ENCODE measurements around the gene CEPT1. TPM values are rescaled to one million over a fixed set of nuclear protein-coding genes. Genes with fewer than 3 reads are reported as not detected.

Gene CEPT1
- total and polyA plus RNA-seq, 2 of the 8 experiments (the other 6 are each of a cell fraction or from before 2014, with no cell fraction given) = 18.5 to 28.6 TPM

DNA sequence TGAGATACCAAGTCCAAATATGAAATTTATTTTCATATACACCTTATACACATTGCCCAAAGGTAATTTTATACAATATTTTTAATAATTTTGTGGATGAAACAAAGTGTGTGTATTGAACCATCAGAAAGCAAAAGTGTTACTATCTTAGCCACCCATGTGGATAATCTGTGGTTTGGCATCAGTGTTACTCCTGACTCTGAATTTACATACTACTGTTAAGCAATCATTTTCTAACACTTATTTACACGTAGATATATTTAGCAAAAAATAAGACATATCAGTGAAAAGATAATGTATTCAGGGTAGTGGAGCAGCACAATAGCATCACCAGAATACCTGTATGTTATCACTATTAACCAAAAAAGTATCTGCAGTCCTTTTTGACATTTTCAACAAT lies 36.7 kb downstream of the CEPT1 start:
- Histone ChIP-seq H2BK15ac (ENCODE audit: low read length) (no peak overlapping the region), H4K5ac (ENCODE audit: insufficient read length, low read depth, low read length) (no peak overlapping the region), H2BK5ac (ENCODE audit: low read depth, low read length) (no peak overlapping the region), H2AK5ac (ENCODE audit: low read depth, low read length) (no peak overlapping the region), H3K27ac (ENCODE audit: low read depth, low read length) (no peak overlapping the region), H2BK12ac (ENCODE audit: low read depth, low read length) (no peak overlapping the region), H3K79me2 (ENCODE audit: control insufficient read depth in 1 of 2, insufficient read depth in 2 of 2, low read length in 2 of 2) (no peaks in the 10 kb centered on the region), H3K14ac (ENCODE audit: insufficient read length) (no peak overlapping the region), H4K8ac (ENCODE audit: extremely low read depth, insufficient read depth, low read length) (no peak overlapping the region), H3K79me1 (ENCODE audit: low read depth, low read length) (no peaks in the 10 kb centered on the region), H3K4me3 (ENCODE audit: extremely low read depth in 1 of 4, insufficient read depth in 2 of 4, low read depth in 3 of 4, low read length in 4 of 4) (no peak overlapping the region), H3K23ac (ENCODE audit: insufficient read length) (no peak overlapping the region), H3K56ac (replicated peaks; ENCODE audit: insufficient read length, low read depth, low read length) (no peak overlapping the region), H3K4ac (replicated peaks; ENCODE audit: insufficient read length, low read depth, low read length) (no peak overlapping the region), H2BK120ac (replicated peaks; ENCODE audit: low read depth, low read length) (no peak overlapping the region), H4K91ac (replicated peaks; ENCODE audit: insufficient read length, low read length) (no peak overlapping the region), H3K27me3 (replicated peaks in 1 of 4; ENCODE audit: control insufficient read depth in 3 of 4, extremely low read depth in 1 of 4, insufficient read depth in 3 of 4, low read length in 3 of 4) (no peaks in the 10 kb centered on the region), H3K9ac (replicated peaks in 1 of 4; ENCODE audit: extremely low read depth in 1 of 4, low read depth in 3 of 4, low read length in 3 of 4) (no peak overlapping the region), H3K36me3 (ENCODE audit: control insufficient read depth in 2 of 4, insufficient read depth in 4 of 4, low read length in 3 of 4) (peaks cover 0 to 14% (median 0%) of the 10 kb centered on the region in 4 experiments; a peak in 1 of 8 replicates), H3K23me2 (ENCODE audit: low read depth, low read length) (no peaks in the 10 kb centered on the region), H3K9me3 (ENCODE audit: insufficient read depth in 2 of 2, low read depth in 1 of 2, low read length in 1 of 2) (no peaks in the 10 kb centered on the region), H2BK20ac (ENCODE audit: low read length) (no peak overlapping the region), H4K20me1 (replicated peaks in 1 of 2; ENCODE audit: control insufficient read depth in 1 of 2, insufficient read depth in 2 of 2, low read length in 2 of 2) (peaks cover 0 to 2% of the 10 kb centered on the region in 2 experiments), H2AFZ (ENCODE audit: low read length) (no peak overlapping the region), H3K4me1 (replicated peaks in 1 of 4; ENCODE audit: control insufficient read depth in 3 of 4, insufficient read depth in 4 of 4, low read length in 3 of 4) (no peaks in the 10 kb centered on the region), H3K18ac (ENCODE audit: extremely low read depth, low read length) (no peak overlapping the region), H3K4me2 (ENCODE audit: insufficient read depth in 1 of 2, low read depth in 2 of 2, low read length in 2 of 2) (no peak overlapping the region)
- ChIA-PET POLR2A (ENCODE audit: partially characterized antibody) (no interaction called here), CTCF (ENCODE audit: partially characterized antibody) (no interaction called here)
- FAIRE-seq (no peak), DNase-seq (ENCODE audit: low read depth in 1 of 2, low spot score in 2 of 2) (no peak)
- 84% methylated on average over 1 of the region's 1 CpG; no CpG with 5 or more reads in 1 of the 2 experiments for WGBS, 2 experiments (ENCODE audit: extremely low coverage in 1 of 2, insufficient coverage in 1 of 2, insufficient read length in 1 of 2, insufficient replicate concordance in 2 of 2, low coverage in 1 of 2, low lambda C conversion rate in 2 of 2, missing lambda C conversion rate in 1 of 2)
- no peak for TF ChIP-seq EP300 (IDR thresholded peaks at IDR 0.05; ENCODE audit: borderline replicate concordance in 1 of 2, low read depth in 2 of 2, low read length in 2 of 2)
- no peak for TF ChIP-seq JUND (IDR thresholded peaks at IDR 0.05; ENCODE audit: low read length)
- TF ChIP-seq CHD1 (IDR thresholded peaks at IDR 0.05; ENCODE audit: low read depth, low read length) = no peak
- no peak for TF ChIP-seq KDM4A (IDR thresholded peaks at IDR 0.05; ENCODE audit: low read depth, low read length, severe bottlenecking)
- TF ChIP-seq, protein P1, sequence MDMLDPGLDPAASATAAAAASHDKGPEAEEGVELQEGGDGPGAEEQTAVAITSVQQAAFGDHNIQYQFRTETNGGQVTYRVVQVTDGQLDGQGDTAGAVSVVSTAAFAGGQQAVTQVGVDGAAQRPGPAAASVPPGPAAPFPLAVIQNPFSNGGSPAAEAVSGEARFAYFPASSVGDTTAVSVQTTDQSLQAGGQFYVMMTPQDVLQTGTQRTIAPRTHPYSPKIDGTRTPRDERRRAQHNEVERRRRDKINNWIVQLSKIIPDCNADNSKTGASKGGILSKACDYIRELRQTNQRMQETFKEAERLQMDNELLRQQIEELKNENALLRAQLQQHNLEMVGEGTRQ (IDR thresholded peaks at IDR 0.05; ENCODE audit: low read length) = no peak
- TF ChIP-seq, protein P2, sequence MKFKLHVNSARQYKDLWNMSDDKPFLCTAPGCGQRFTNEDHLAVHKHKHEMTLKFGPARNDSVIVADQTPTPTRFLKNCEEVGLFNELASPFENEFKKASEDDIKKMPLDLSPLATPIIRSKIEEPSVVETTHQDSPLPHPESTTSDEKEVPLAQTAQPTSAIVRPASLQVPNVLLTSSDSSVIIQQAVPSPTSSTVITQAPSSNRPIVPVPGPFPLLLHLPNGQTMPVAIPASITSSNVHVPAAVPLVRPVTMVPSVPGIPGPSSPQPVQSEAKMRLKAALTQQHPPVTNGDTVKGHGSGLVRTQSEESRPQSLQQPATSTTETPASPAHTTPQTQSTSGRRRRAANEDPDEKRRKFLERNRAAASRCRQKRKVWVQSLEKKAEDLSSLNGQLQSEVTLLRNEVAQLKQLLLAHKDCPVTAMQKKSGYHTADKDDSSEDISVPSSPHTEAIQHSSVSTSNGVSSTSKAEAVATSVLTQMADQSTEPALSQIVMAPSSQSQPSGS (IDR thresholded peaks at IDR 0.05; ENCODE audit: low read length) = no peak
- TF ChIP-seq RAD21 (IDR thresholded peaks at IDR 0.05 in 1 of 2, conservative IDR thresholded peaks at IDR 0.05 in 1 of 2; ENCODE audit: low read depth in 2 of 2, low read length in 2 of 2) = no peak
- TF ChIP-seq, protein P3, sequence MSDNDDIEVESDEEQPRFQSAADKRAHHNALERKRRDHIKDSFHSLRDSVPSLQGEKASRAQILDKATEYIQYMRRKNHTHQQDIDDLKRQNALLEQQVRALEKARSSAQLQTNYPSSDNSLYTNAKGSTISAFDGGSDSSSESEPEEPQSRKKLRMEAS (IDR thresholded peaks at IDR 0.05) = no peak
- TF ChIP-seq RBBP5 (IDR thresholded peaks at IDR 0.05; ENCODE audit: borderline replicate concordance, low read depth, low read length) = no peak
- TF ChIP-seq CREB1 (IDR thresholded peaks at IDR 0.05) = no peak
- no peak for TF ChIP-seq GTF2F1 (IDR thresholded peaks at IDR 0.05; ENCODE audit: borderline replicate concordance, low read depth, low read length)
